HG03460 (cell line): ENCODE data around the gene KIFC1.

Source experiments
- ATAC-seq: cut with Tn5 transposase; IDR thresholded peaks from one replicate; pipeline ENCODE4 v1.9.1; 2021; ENCODE audit not compliant: unreplicated experiment

The KIFC1 gene

DNA sequence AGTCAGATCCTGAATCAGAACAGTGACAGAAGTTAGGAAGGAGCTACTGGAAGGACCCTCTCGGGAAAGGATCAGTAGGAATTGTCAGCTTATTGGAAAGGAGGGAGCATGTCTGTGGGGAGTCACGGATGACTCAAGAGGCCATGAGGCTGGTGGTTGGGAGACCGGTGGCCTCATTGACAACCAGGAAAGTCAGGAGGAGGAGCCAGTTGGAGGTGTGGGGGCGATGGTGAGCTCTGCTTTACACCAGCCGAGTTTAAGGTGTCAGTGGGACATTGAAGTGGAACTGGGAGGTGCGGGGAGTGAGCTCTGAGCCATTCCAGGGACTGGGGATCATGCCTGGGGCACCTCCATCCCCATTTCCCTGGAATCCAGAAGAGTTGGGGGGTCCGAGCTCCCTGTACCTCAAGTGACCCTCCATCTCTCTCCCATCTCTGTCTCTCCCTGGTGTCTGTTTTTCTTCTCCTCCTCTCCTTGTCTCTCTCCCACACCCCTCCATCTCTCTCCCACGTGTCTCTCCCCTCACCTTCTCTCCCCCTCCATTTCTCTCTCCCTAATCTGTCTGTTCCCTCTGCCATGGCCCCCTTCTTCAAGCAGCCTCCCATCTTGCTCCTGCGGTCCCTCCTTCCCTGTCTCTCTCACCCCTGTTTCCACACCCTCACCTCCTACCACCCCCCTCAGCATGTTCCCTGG, 48.5 kb downstream of the KIFC1 start:
- ATAC-seq = no peak

DNA sequence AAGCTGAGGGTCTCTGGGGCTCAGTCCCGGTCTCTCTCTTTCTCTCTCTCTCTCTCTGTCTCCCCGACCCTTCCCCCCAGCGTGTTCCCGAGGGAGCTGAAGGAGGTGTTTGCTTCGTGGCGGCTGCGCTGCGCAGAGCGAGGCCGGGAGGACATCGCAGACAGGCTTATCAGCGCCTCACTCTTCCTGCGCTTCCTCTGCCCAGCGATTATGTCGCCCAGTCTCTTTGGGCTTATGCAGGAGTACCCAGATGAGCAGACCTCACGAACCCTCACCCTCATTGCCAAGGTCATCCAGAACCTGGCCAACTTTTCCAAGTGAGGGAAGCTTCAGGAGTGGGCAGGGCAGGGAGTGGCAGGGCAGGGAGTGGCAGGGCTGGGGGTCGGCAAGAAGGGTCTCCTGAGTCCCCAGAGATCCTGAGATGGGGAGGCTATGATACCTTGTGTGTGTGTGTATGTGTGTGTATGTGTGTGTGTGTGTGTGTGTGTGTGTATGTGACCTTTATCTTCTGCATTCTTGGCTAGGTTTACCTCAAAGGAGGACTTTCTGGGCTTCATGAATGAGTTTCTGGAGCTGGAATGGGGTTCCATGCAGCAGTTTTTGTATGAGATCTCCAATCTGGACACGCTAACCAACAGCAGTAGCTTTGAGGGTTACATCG, 49.2 kb downstream of the KIFC1 start:
- ATAC-seq = no peak

DNA sequence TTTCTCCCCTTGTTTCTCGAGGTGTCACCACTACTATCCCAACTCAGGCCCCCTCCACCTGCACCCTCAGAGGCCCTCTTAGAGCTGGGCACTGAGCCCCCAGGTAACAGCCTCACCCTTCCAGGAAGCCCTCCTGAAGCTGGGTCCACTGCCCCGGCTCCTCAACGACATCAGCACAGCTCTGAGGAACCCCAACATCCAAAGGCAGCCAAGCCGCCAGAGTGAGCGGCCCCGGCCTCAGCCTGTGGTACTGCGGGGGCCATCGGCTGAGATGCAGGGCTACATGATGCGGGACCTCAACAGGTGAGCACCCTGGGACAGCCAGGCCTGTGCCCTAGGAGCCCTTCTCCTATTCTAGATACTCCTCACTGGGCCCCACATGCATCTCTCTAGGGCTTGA, 49.8 kb downstream of the KIFC1 start:
- ATAC-seq = no peak

DNA sequence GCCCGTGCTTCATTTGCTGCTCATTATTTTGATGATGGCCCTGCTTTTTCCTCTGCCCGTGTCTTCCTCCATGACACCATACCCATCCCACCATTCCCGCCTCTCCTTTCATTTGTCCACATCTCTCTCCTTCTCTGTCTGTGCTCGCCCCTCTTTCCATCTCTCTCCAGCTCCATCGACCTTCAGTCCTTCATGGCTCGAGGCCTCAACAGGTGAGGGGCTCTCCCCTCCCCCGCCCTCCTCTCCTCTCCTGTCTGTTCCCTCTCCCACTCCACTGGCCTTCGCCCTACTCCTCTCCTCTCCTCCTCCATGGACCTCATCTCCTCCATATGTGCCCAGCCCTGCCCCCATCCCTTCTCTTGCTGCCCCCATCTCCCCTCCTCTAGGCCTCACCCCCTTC, 50.7 kb downstream of the KIFC1 start:
- no peak for ATAC-seq

DNA sequence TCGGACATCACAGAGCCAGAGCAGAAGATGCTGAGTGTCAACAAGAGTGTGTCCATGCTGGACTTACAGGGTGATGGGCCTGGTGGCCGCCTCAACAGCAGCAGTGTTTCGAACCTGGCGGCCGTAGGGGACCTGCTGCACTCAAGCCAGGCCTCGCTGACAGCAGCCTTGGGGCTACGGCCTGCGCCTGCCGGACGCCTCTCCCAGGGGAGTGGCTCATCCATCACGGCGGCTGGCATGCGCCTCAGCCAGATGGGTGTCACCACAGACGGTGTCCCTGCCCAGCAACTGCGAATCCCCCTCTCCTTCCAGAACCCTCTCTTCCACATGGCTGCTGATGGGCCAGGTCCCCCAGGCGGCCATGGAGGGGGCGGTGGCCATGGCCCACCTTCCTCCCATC, 51.4 kb downstream of the KIFC1 start:
- ATAC-seq = no peak

DNA sequence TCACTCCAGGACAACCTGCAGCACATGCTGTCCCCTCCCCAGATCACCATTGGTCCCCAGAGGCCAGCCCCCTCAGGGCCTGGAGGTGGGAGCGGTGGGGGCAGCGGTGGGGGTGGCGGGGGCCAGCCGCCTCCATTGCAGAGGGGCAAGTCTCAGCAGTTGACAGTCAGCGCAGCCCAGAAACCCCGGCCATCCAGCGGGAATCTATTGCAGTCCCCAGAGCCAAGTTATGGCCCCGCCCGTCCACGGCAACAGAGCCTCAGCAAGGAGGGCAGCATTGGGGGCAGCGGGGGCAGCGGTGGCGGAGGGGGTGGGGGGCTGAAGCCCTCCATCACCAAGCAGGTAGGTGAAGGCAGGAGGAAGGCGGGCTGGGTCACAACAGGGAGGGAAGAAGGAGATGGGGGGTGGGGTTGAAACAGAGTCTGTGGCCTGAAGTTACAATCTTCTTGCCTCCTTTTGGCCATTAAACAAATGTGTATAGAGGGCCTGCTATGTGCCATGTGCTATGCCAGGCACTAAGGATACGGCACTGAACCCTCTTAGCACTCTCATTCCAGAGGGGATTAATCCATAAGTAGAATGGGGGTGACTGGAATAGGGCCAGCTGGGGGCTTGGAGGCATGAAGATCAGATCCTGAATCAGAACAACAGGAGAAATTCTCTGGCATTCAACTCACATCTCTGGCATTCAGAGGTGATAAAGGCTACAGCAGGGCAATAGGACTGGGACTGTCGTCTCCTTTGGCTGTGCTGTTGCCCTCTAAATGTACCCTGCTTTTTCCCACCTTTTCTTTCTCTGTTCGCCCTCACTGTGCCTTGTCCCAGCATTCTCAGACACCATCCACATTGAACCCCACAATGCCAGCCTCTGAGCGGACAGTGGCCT, 52.2 kb downstream of the KIFC1 start:
- ATAC-seq = no peak

DNA sequence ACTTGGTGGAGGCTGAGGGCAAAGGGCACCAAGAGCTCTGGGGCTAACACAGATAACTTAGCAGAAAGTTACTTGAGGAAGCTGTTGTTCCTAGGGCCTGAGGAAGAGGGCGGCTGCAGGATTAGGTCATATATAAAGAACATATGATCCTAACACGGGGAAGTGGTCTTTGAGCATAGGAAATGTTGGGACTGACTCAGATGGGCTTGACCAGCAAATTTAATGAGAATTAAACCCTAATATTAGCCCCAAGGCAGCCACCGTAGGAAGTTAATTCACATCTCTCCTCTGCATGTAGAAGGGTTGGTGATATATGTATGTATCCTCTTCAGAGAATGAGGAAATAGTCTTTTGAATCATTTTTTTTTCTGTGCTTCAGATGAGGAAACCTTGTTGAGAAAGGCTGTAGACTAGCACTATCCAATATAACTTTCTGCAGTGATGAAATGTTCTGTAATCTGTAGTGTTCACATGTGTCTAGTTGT, 53.5 kb downstream of the KIFC1 start:
- ATAC-seq = no peak

DNA sequence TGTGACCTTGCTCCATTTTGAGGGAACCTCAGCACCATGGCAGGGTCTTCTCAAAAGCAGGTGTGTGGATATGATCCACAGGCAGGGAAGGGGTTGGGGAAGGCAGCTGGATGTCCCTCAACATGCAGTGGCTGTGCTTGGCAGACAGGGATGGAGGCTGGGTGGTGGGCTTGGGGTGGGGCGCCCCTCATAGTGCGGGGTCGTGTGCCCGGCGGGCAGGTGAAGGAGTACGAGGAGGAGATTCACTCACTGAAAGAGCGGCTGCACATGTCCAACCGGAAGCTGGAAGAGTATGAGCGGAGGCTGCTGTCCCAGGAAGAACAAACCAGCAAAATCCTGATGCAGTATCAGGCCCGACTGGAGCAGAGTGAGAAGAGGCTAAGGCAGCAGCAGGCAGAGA, 54.7 kb downstream of the KIFC1 start:
- no peak for ATAC-seq

DNA sequence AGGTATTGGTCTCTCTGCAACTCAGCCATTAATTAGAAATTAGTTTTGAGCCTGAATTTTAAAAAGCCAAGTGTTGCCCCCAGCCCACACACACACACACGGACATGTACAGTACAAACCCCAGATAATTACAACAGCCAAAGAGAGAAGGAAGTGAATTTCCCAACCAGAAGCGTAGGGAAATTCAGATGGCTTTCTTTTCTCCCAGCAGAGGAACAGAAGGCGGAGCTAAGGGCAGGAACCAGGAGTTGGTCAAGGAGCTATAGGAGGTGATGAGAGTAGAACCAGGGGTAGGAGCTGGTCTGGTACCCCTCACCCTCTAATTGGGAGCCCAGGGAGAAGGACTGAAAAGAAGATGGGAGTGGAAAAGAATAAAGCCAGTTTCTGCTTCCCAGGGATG, 58.8 kb downstream of the KIFC1 start:
- ATAC-seq = no peak

DNA sequence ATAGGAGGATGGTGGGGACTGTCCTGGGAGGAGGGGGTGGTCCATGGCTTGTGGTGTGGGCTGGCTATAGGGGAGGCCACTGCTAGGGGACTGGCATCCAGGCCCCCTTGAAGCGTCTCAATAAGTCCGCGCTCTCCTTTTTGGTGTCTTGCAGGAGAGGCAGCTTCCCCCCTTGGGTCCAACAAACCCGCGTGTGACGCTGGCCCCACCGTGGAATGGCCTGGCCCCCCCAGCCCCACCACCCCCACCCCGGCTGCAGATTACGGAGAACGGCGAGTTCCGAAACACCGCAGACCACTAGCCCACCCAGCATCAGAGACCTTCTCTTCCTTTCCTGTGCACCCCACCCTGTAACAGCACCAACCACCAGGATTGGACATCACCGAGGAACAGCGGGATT, 60.0 kb downstream of the KIFC1 start:
- ATAC-seq = no peak

DNA sequence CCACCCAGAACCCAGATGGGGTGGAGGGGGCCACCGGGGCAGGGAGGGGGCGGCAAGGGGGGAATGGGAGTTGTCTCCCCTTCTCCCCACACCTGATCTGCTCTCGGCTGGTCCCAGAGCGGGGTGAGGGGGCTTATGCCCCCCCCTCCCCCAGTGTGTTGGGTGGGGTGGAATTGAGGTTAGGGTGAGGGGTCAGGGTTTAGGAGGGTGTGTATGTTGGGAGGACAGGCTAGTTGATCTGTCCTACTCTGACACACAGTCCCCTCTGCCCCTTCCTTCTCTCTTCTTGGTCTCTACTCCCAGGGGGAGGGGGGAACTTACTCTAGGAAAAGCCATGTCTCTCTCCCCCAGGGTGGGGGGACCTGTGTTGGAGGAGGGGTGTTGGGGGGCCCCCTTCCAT, 60.9 kb downstream of the KIFC1 start:
- no peak for ATAC-seq

DNA sequence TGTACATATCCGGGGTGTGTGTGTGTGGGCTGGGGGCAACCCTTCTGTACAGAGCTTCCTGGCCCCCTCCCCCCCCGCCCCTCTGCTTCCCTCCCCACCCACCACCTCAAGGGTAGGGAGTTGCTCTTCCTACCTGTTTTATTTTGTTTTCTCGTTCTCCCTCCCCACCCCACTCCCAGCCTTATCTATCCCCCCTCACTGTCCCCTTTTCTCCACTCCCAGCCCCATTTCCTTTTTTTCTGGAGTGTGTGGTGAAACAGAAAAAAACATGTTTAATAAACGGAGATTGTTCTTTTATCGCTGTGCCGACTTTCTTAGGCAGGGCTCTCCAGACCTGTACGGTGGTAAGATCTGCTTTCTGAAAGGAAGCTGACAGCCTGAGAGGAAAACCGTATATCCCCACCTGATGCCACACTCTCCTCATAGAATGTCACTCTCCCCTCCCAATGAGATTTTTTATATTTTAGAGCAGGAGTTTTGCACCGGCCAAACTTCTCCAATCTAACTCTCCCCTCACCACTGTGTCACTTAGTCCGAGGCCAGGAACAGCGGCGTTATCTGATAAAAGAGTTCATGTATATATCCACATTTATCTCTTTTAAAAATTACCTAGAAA, 61.9 kb downstream of the KIFC1 start:
- no peak for ATAC-seq

DNA sequence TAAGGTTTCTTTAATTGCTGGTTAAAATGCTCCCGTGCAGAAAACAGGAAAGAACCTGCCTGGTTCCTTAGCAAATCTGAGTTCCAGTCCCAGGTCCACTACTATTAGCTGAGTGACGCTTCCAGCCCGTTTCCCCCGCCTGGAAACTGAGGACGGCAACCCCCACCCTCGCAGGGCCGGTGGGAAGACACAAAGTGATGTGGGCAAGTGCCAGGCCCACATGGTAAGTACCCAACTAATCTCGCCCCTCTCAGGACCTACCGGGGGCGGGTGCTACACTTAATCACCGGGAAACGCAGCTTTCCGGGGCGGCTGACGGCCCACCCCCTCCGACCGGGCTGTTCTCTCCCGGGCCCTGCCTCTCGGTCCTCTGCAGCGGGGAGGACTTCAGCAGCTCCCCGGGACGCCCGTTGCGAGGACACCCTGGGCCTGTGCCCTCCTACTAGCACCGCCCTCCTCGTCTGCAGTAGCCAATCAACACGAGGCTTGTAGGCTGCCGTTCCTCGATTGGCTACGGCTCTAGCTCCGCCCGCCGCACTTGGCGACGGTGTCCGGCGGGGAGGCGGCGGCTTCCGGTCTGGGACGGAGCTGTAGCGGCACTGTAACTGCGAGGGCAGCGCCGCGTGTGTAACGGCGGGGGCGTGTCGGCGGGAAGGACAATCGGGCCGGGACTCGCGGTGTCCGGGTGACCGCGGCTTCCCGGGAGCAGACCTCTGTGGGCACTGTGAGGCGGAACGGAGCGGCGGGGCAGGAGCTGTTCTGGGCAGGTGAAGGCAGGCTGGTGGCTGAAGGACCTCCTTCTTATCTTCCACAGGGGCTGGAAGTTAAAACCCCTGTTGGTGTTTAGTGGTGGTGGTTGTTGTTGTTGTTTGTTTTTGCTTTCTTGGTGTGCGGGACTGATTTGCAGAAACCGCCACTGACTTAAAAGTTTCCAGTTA, 62.7 kb downstream of the KIFC1 start, which contains the start of gene ZBTB9:
Gene ZBTB9 (plus strand): TSS at position 568 of the 938 bp plus-strand sequence. CDS start 525 bp downstream, outside the sequence.
- ATAC-seq = peak; percentile 98

DNA sequence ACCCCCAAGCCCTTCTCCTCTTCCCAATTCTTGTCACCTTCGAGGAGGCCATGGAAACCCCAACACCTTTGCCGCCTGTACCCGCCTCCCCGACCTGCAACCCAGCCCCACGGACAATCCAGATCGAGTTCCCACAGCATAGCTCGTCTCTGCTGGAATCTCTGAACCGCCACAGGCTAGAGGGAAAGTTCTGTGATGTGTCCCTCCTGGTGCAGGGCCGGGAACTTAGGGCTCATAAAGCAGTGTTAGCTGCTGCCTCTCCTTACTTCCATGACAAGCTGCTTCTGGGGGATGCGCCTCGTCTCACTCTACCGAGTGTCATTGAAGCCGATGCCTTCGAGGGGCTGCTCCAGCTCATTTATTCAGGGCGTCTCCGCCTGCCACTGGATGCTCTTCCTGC, 63.4 kb downstream of the KIFC1 start:
- ATAC-seq = no peak

DNA sequence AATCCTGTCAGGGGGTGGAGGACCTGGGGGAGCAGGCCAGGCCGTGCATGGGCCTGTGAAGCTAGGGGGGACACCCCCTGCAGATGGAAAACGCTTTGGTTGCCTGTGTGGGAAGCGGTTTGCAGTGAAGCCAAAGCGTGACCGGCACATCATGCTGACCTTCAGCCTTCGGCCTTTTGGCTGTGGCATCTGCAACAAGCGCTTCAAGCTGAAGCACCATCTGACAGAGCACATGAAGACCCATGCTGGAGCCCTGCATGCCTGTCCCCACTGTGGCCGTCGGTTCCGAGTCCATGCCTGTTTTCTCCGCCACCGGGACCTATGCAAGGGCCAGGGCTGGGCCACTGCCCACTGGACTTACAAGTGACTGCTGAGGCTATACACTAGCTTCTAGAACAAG, 64.5 kb downstream of the KIFC1 start:
- ATAC-seq = no peak

DNA sequence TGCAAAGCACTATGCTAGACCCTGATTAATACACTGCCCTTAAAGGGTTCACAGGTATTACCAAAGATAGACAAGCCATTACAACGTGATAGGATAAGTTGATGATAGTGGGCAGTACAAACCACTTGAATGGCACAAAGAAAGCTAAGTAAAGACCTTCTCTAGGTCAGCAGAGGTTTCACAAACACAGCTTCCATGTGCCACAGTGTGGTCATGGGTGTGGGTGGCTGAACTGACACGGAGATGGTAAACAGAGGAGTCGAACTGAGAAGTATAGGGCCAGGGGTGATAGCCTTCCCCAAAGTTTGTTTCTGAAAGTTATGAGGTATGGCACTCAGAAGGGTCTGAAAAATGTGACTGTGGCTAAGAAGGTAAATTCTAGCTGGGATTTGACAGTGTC, 67.1 kb downstream of the KIFC1 start:
- no peak for ATAC-seq

DNA sequence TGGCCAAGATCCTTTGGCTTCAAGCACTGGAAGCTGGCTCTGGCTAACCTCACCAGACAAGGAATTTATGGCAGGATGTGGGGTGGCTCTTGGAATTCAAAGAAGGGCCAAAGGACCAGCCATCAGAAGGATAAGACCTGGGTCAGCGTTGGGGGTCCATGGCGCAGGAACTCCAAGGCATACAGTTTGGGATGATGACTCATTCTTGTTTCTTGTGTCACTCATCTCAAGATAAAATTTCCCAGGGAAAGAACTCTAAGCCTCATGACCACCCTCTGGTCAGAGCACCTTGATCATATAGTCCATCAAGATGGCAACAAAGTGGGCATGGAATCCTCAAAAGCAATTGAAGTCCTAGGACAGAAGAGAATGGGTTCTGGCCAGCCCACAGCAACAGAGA, 67.6 kb downstream of the KIFC1 start:
- ATAC-seq = no peak
